SJSA1 (cell line): ENCODE measurements around the gene NOX5. TPM values are rescaled to one million over a fixed set of nuclear protein-coding genes. Genes with fewer than 3 reads are reported as not detected.

Experiments
- DNase-seq, 2 experiments: peaks; one replicate each; pipeline ENCODE4 v3.0.0-alpha.2; 2015 to 2020; ENCODE audit warnings: low spot score in 2 of 2, low read depth in 1 of 2
- H3K27ac ChIP-seq: fragments of 250-450 bp; sonication (Bioruptor Pico); 2 replicates; pipeline ENCODE4 v1.5.1; 2020; ENCODE audit warnings: mild to moderate bottlenecking, moderate library complexity
- H3K27me3 ChIP-seq: fragments of 250-450 bp; sonication (Bioruptor Pico); replicated peaks from 2 replicates; pipeline ENCODE4 v1.5.1; 2020; ENCODE audit warnings: mild to moderate bottlenecking, moderate library complexity
- H3K36me3 ChIP-seq: fragments of 250-450 bp; sonication (Bioruptor Pico); 2 replicates; pipeline ENCODE4 v1.5.1; 2020; ENCODE audit warnings: mild to moderate bottlenecking
- H3K4me1 ChIP-seq: fragments of 250-450 bp; sonication (Bioruptor Pico); replicated peaks from 2 replicates; pipeline ENCODE4 v1.6.1; 2021; ENCODE audit warnings: mild to moderate bottlenecking
- H3K4me3 ChIP-seq: fragments of 250-450 bp; sonication (Bioruptor Pico); 2 replicates; pipeline ENCODE4 v1.5.1; 2020; ENCODE audit warnings: mild to moderate bottlenecking
- H3K9me3 ChIP-seq: fragments of 250-450 bp; sonication (Bioruptor Pico); replicated peaks from 2 replicates; pipeline ENCODE4 v1.5.1; 2020; ENCODE audit warnings: mild to moderate bottlenecking
- total RNA-seq: library from RNA; depleted of rRNA; stranded (reverse); fragments of >200 nt; shearing (Covaris generic); gene quantifications from 2 replicates; pipeline ENCODE4 v1.2.3, GENCODE V29; 2014

Gene NOX5
- total RNA-seq, 1 experiment from 2014 or later = not detected

DNA sequence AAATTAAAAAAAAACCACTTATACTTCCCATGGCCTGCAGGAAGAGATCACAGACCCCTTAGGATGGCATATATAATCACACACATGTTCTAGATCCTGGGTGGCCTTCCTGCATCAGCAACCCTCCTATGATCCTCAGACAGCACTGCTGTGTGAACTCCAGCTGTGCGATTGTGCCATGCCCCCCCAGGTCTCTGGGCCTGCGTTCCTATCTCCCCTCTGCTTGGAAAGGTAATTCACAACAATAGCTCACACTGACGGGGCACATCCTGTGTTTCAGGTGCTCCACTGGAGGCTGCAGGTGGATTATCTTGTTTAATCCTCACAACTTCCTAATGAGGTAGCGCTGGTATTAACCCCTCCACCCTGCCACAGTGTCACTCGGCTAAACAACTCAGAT, 74.8 kb downstream of the NOX5 start:
- DNase-seq = no peak
- no peak overlapping the region for H3K4me3 ChIP-seq
- peaks cover 60% of the 10 kb centered on the region for H3K4me1 ChIP-seq
- no peaks in the 10 kb centered on the region for H3K27me3 ChIP-seq
- no peak overlapping the region for H3K27ac ChIP-seq
- no peaks in the 10 kb centered on the region; the same call in 1 of the 2 replicates for H3K9me3 ChIP-seq
- H3K36me3 ChIP-seq = no peaks in the 10 kb centered on the region

DNA sequence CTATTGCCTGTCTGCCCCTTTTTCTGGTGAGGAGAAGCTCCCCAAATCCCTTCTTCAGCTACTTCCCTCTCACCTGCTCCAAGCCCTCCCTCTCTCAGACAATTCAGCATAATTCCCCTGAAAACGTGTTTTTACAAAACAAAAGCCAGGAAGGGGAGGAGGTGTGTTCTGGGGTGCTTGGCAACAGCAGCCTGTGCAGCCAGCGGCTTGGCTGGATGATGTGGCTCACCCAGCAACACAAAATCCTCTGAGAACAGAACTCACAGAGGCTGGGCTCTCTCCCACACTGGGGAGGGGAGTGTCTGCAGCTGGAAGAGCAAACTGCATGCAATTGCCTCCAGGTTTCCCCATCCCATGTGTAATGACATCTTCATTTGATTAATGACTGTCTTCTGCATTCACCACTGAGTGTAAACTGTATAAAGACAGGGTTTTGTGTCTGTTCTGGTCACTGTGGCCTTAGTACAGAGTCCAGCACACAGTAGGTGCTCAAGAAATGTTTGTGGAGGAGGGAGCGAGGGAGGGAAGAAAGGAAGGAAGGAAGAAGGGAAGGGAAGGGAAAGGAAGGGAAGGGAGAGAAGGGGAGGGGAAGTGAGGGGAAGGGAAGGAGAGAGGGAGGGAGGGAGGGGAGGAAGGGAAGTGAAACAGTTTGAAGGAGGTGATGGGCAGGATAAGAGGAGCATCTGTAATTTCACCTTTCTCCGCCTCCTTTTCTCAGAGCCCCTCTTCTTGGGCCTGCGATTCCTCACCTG, 75.9 kb downstream of the NOX5 start:
- Histone ChIP-seq H3K4me3 (no peak overlapping the region), H3K27me3 (no peaks in the 10 kb centered on the region), H3K27ac (no peak overlapping the region), H3K9me3 (no peaks in the 10 kb centered on the region; the same call in 1 of the 2 replicates), H3K4me1 (peaks cover 51% of the 10 kb centered on the region), H3K36me3 (no peaks in the 10 kb centered on the region)
- no peak for DNase-seq

GRCh38 chr15:69091654-69092053, 77.2 kb downstream of the NOX5 start:
- H3K27me3 ChIP-seq = no peaks in the 10 kb centered on the region
- H3K27ac ChIP-seq = no peak overlapping the region
- H3K4me3 ChIP-seq = no peak overlapping the region
- peaks cover 38% of the 10 kb centered on the region for H3K4me1 ChIP-seq
- no peaks in the 10 kb centered on the region; the same call in 1 of the 2 replicates for H3K9me3 ChIP-seq
- DNase-seq = no peak
- H3K36me3 ChIP-seq = no peaks in the 10 kb centered on the region

- Histone ChIP-seq H3K9me3 (no peaks in the 10 kb centered on the region; the same call in 1 of the 2 replicates), H3K4me1 (peaks cover 33% of the 10 kb centered on the region), H3K27me3 (no peaks in the 10 kb centered on the region), H3K4me3 (no peak overlapping the region), H3K27ac (no peak overlapping the region), H3K36me3 (no peaks in the 10 kb centered on the region)
- DNase-seq = peak; percentile 57 to 88
Observed at GRCh38 chr15:69092159-69092558, 77.7 kb downstream of the NOX5 start.

DNA sequence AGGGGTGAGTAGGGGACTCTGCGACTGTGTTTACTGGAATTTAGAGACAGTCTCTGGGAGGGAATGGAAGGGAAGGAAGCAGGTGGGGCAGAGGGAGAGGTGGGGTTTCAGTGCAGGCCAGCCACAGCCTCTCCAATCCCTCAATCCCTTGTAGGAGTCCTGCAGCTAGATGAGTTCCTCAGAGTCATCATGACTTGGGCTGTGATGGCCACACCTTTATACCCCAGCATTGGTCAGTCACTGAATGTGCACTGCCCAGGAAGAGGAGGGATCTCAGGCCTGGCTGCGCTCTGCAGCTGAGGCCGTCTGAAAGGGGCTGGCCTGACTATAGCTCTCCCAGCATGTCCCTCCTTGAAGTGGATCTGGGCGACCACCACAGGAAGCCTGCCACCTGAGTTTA, 78.6 kb downstream of the NOX5 start:
- Histone ChIP-seq H3K36me3 (no peaks in the 10 kb centered on the region), H3K4me1 (peaks cover 23% of the 10 kb centered on the region), H3K27ac (no peak overlapping the region), H3K9me3 (no peaks in the 10 kb centered on the region; the same call in 1 of the 2 replicates), H3K27me3 (no peaks in the 10 kb centered on the region), H3K4me3 (no peak overlapping the region)
- DNase-seq = no peak

- no peak for DNase-seq
- H3K4me3 ChIP-seq = no peak overlapping the region
- H3K27ac ChIP-seq = no peak overlapping the region
- peaks cover 22% of the 10 kb centered on the region for H3K4me1 ChIP-seq
- no peaks in the 10 kb centered on the region for H3K36me3 ChIP-seq
- no peaks in the 10 kb centered on the region for H3K27me3 ChIP-seq
- H3K9me3 ChIP-seq = no peaks in the 10 kb centered on the region; the same call in 1 of the 2 replicates
Observed at GRCh38 chr15:69093614-69094013, 79.1 kb downstream of the NOX5 start.

GRCh38 chr15:69094124-69094921, 79.8 kb downstream of the NOX5 start:
- Histone ChIP-seq H3K27me3 (no peaks in the 10 kb centered on the region), H3K27ac (no peak overlapping the region)

DNA sequence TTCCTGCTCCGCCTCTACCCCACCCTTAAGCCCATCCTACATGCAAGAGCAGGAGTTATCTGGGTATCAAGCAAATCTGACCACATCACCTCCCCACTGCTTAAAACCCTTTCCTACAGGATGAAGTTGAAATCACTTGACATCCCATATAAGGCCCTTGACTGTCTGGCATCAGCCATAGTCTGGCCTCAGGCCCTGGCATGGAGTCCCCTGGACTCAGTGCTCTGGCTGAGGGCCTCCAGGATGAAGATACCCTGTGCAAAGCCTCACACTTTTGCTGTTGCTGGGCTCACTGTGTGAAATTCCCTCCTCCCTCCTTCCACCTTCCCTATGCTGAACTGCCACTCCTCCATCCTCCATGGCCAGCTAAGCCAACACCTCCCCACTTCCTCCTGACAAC, 80.8 kb downstream of the NOX5 start:
- Histone ChIP-seq H3K4me3 (no peak overlapping the region), H3K27ac (no peak overlapping the region), H3K4me1 (peaks cover 22% of the 10 kb centered on the region), H3K36me3 (no peaks in the 10 kb centered on the region), H3K27me3 (no peaks in the 10 kb centered on the region), H3K9me3 (no peaks in the 10 kb centered on the region; the same call in 1 of the 2 replicates)
- no peak for DNase-seq

More at GRCh38 chr15:69094124-69094921, 79.8 kb downstream of the NOX5 start:
- Histone ChIP-seq H3K4me1 (peaks cover 22% of the 10 kb centered on the region), H3K36me3 (no peaks in the 10 kb centered on the region), H3K4me3 (no peak overlapping the region), H3K9me3 (no peaks in the 10 kb centered on the region; the same call in 1 of the 2 replicates)
- no peak for DNase-seq

GRCh38 chr15:69096196-69096595, 81.7 kb downstream of the NOX5 start:
- H3K27me3 ChIP-seq = no peaks in the 10 kb centered on the region
- no peaks in the 10 kb centered on the region for H3K36me3 ChIP-seq
- H3K9me3 ChIP-seq = no peaks in the 10 kb centered on the region; the same call in 1 of the 2 replicates
- DNase-seq = no peak
- peaks cover 22% of the 10 kb centered on the region for H3K4me1 ChIP-seq
- H3K27ac ChIP-seq = no peak overlapping the region
- no peak overlapping the region for H3K4me3 ChIP-seq

DNA sequence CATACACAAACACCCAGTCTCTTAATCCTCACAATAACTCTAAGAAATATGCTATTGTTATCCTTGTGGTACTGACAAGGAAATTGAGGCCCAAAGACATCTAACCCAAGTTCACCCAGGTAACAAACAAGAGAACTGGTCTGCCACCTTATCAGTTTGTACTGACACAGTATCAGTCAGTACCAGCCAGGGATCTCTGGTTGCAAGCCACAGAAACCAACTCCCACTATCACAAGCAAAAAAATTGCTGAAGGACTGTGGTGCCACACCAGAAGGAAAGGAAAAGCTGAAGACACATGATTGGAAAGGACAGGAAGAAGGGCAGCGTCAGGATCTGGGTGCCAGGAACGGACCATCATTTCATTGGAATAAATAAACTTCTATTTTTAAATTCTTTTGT, 82.1 kb downstream of the NOX5 start:
- peaks cover 18% of the 10 kb centered on the region for H3K4me1 ChIP-seq
- H3K27ac ChIP-seq = no peak overlapping the region
- DNase-seq = no peak
- H3K4me3 ChIP-seq = no peak overlapping the region
- no peaks in the 10 kb centered on the region for H3K36me3 ChIP-seq
- no peaks in the 10 kb centered on the region for H3K27me3 ChIP-seq
- H3K9me3 ChIP-seq = no peaks in the 10 kb centered on the region; the same call in 1 of the 2 replicates

DNA sequence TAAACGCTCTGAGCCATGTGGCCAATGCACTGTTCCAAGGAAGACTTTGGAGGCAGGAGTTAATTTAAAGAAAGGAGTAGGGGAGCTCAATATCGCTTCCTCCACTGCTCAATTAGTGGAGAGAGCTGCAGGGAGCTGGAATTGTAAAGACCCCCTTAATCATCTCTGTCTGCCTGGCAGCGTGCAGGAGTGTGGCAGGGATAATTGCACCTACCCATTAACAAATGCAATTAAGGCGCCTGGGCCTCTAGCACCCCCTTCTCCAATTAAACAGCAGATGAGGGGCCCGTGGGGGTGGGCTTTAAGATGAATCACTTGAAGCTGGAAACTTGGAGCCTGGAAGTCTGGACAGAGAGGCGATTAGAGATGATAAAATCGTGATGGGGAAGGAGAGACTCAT, 84.3 kb downstream of the NOX5 start:
- Histone ChIP-seq H3K4me3 (no peak overlapping the region), H3K27me3 (no peaks in the 10 kb centered on the region), H3K9me3 (no peaks in the 10 kb centered on the region), H3K4me1 (no peaks in the 10 kb centered on the region), H3K36me3 (no peaks in the 10 kb centered on the region), H3K27ac (no peak overlapping the region)
- no peak for DNase-seq

DNA sequence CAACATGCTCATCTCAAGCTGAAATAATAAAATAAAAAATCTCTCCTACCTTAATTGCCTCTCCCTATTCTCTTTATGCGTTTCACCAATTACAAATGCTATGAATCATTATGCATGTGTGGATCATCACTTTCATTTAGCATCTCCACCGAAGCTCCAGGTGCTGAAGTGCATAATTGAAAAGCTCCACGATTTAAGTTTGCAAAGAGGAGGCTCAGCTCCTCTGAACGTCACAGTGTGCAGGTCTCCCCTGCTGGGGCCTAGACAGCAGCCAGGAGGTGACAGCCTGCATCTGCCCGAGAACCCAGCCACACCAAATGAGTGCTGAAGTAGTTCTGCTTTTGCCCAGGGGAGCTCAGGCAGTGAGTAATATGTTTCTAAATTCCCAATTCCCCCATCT, 85.4 kb downstream of the NOX5 start:
- no peaks in the 10 kb centered on the region for H3K36me3 ChIP-seq
- H3K27me3 ChIP-seq = no peaks in the 10 kb centered on the region
- no peak for DNase-seq
- no peaks in the 10 kb centered on the region for H3K9me3 ChIP-seq
- no peak overlapping the region for H3K27ac ChIP-seq
- H3K4me1 ChIP-seq = no peaks in the 10 kb centered on the region
- H3K4me3 ChIP-seq = no peak overlapping the region

DNA sequence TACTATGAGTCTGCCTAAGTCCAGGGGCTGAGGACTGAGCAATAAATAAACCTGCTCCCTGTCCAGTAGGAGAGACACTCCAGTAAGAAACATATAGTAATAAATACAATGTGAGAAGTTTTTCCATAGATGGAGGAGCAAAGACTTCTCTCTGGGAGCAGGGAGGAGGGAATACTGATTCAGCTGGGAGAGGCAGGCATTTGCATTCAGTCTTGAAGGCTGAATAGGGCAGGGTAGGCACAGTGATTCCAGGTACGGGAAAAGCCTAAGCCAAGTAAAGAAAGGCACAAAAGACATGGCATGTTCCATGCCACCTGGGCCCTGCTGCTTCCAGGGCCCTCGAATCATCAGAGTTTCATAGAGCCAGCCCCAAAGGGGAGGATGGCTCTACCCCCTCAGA, 86.3 kb downstream of the NOX5 start:
- Histone ChIP-seq H3K36me3 (no peaks in the 10 kb centered on the region), H3K4me3 (no peak overlapping the region), H3K4me1 (no peaks in the 10 kb centered on the region), H3K9me3 (no peaks in the 10 kb centered on the region), H3K27me3 (no peaks in the 10 kb centered on the region), H3K27ac (no peak overlapping the region)
- DNase-seq = no peak
